ENCODE data around the gene ZDHHC5. TPM values are rescaled to one million over a fixed set of nuclear protein-coding genes. Genes with fewer than 3 reads are reported as not detected.

Gene ZDHHC5
- total and polyA plus RNA-seq, 2 of the 4 experiments (the other 2 are of a cell fraction) = 19.4 to 45.7 TPM

GRCh38 chr11:57630171-57630570 is 37.7 kb upstream of the ZDHHC5 start:
- BruUV-seq (replicated peaks) = no TSS peak
- POLR2A ChIA-PET (ENCODE audit: unreplicated experiment) = no interaction called here

More at GRCh38 chr11:57630171-57630570, 37.7 kb upstream of the ZDHHC5 start:
- Histone ChIP-seq H3K4ac (ENCODE audit: low read depth, low read length) (no peak overlapping the region), H3K9me1 (ENCODE audit: insufficient read depth, low read length) (no peaks in the 10 kb centered on the region), H4K91ac (ENCODE audit: insufficient read depth, low read depth, low read length) (no peak overlapping the region), H3K23ac (ENCODE audit: low read depth, low read length) (no peak overlapping the region), H3K14ac (replicated peaks; ENCODE audit: low read depth, low read length) (no peak overlapping the region), H3K27me3 (ENCODE audit: control insufficient read depth, insufficient read depth, low read length) (peaks cover 30% of the 10 kb centered on the region), H3K18ac (ENCODE audit: low read depth, low read length) (no peak overlapping the region), H3K56ac (ENCODE audit: extremely low read depth, insufficient read depth, low read length) (no peak overlapping the region), H2BK120ac (ENCODE audit: low read depth, low read length) (no peak overlapping the region), H3K4me3 (ENCODE audit: insufficient read depth, low read depth, low read length) (no peak overlapping the region), H4K8ac (ENCODE audit: low read depth in 2 of 2, low read length in 2 of 2) (no peak overlapping the region), H3K9ac (ENCODE audit: low read depth, low read length) (no peak overlapping the region), H2BK20ac (ENCODE audit: low read depth, low read length) (no peak overlapping the region), H3K79me1 (ENCODE audit: low read depth in 1 of 2, low read length in 2 of 2) (no peaks in the 10 kb centered on the region), H4K5ac (ENCODE audit: low read depth, low read length) (no peak overlapping the region), H4K20me1 (ENCODE audit: insufficient read depth, low read length) (no peaks in the 10 kb centered on the region), H3K4me2 (ENCODE audit: low read depth, low read length) (no peak overlapping the region), H3K27ac (ENCODE audit: insufficient read depth, low read length) (no peak overlapping the region), H2BK5ac (ENCODE audit: low read depth, low read length, poor library complexity, severe bottlenecking) (no peak overlapping the region), H3K4me1 (ENCODE audit: control insufficient read depth, insufficient read depth, low read length) (no peaks in the 10 kb centered on the region), H2BK15ac (ENCODE audit: low read depth, low read length) (no peak overlapping the region), H3K9me3 (ENCODE audit: control insufficient read depth, insufficient read depth, low read length) (no peaks in the 10 kb centered on the region), H3K36me3 (ENCODE audit: control insufficient read depth, insufficient read depth, low read length) (no peaks in the 10 kb centered on the region), H2AFZ (replicated peaks; ENCODE audit: low read length, poor library complexity) (no peak overlapping the region), H2AK5ac (ENCODE audit: low read depth, low read length) (no peak overlapping the region), H2AK9ac (replicated peaks; ENCODE audit: low read depth, low read length, poor library complexity) (no peak overlapping the region)
- intact Hi-C loops (cut with micrococcal nuclease) (no loop called here), in situ Hi-C loops (cut with MboI; ENCODE audit: low sequenced_read_pairs) (no loop called here), dilution Hi-C loops (cut with HindIII; ENCODE audit: low sequenced_read_pairs, unreplicated experiment) (no loop called here)
- no peak for DNase-seq
- CTCF ChIA-PET = no interaction called here
- ATAC-seq (ENCODE audit: low read depth) = no peak
- WGBS, 2 experiments (ENCODE audit: extremely low coverage in 2 of 2, insufficient read length in 1 of 2) = 0% methylated on average over 1 of the region's 2 CpGs; no CpG with 5 or more reads in 1 of the 2 experiments
- no peak for TF ChIP-seq CHD1 (IDR thresholded peaks at IDR 0.05; ENCODE audit: low read depth, low read length)
- TF ChIP-seq BHLHE40 (IDR thresholded peaks at IDR 0.05; ENCODE audit: low read depth, low read length) = no peak
- no peak for TF ChIP-seq RAD21 (IDR thresholded peaks at IDR 0.05; ENCODE audit: low read length)
- no peak for TF ChIP-seq MAZ (IDR thresholded peaks at IDR 0.05; ENCODE audit: borderline replicate concordance, low read depth, low read length)
- no peak for TF ChIP-seq MXI1 (IDR thresholded peaks at IDR 0.05; ENCODE audit: borderline replicate concordance, low read depth, low read length)
- TF ChIP-seq USF2 (IDR thresholded peaks at IDR 0.05; ENCODE audit: low read depth, low read length) = no peak
- no peak for TF ChIP-seq SMC3 (IDR thresholded peaks at IDR 0.05; ENCODE audit: low read depth, low read length)
- no peak for TF ChIP-seq CTCF (conservative IDR thresholded peaks at IDR 0.05; ENCODE audit: low read depth, low read length)
